ENCODE results near the gene F7. TPM values are rescaled to one million over a fixed set of nuclear protein-coding genes. Genes with fewer than 3 reads are reported as not detected.

The F7 gene
- total and polyA plus RNA-seq, 7 donors = 0.36 TPM; not detected in 6

GRCh38 chr13:113114511-113115362, 9.1 kb downstream of the F7 start:
- H3K27ac ChIP-seq = no peak overlapping the region
- H3K36me3 ChIP-seq = no peaks in the 10 kb centered on the region
- no peaks in the 10 kb centered on the region for H3K9me3 ChIP-seq
- DNase-seq = peak; percentile 46
- H3K4me1 ChIP-seq = peaks cover 0 to 13% (median 13%) of the 10 kb centered on the region in 4 donors
- H3K4me3 ChIP-seq = no peak overlapping the region
- 90 to 93% methylated on average over 17 of the region's 17 CpGs for WGBS, 2 donors
- intact Hi-C loops (cut with DNase I) = no loop called here
- TF ChIP-seq CTCF (IDR thresholded peaks at IDR 0.05) = no peak
- no peak for TF ChIP-seq EP300 (IDR thresholded peaks at IDR 0.05)
- TF ChIP-seq POLR2AphosphoS5 (IDR thresholded peaks at IDR 0.05) = no peak
- no peak for TF ChIP-seq POLR2A (IDR thresholded peaks at IDR 0.05)
- peaks cover 14 to 24% (median 14%) of the 10 kb centered on the region in 3 donors for H3K27me3 ChIP-seq

GRCh38 chr13:113115363-113116205, 10.0 kb downstream of the F7 start:
- no peak overlapping the region for H3K27ac ChIP-seq
- peaks cover 5 to 16% (median 6%) of the 10 kb centered on the region in 3 donors for H3K27me3 ChIP-seq
- H3K4me1 ChIP-seq = peaks cover 0 to 5% (median 5%) of the 10 kb centered on the region in 4 donors
- H3K36me3 ChIP-seq = no peaks in the 10 kb centered on the region
- no peak for TF ChIP-seq POLR2A (IDR thresholded peaks at IDR 0.05)
- TF ChIP-seq EP300 (IDR thresholded peaks at IDR 0.05) = no peak
- TF ChIP-seq CTCF (IDR thresholded peaks at IDR 0.05) = no peak
- no peak for TF ChIP-seq POLR2AphosphoS5 (IDR thresholded peaks at IDR 0.05)
- DNase-seq = peak; percentile 46
- intact Hi-C loops (cut with DNase I) = no loop called here
- no peak overlapping the region for H3K4me3 ChIP-seq
- no peaks in the 10 kb centered on the region for H3K9me3 ChIP-seq
- 81 to 87% methylated on average over 21 of the region's 21 CpGs for whole genome bisulfite sequencing, 2 donors

- WGBS, 2 donors = 83 to 86% methylated on average over 10 of the region's 10 CpGs
- no peak for DNase-seq
- Histone ChIP-seq H3K4me1 (no peaks in the 10 kb centered on the region), H3K27me3 (peaks cover 0 to 9% (median 0%) of the 10 kb centered on the region in 3 donors), H3K4me3 (no peak overlapping the region), H3K27ac (no peak overlapping the region), H3K36me3 (no peaks in the 10 kb centered on the region), H3K9me3 (no peaks in the 10 kb centered on the region)
- TF ChIP-seq POLR2A (IDR thresholded peaks at IDR 0.05) (no peak), EP300 (IDR thresholded peaks at IDR 0.05) (no peak), POLR2AphosphoS5 (IDR thresholded peaks at IDR 0.05) (no peak), CTCF (IDR thresholded peaks at IDR 0.05) (no peak)
- intact Hi-C loops (cut with DNase I) = no loop called here
Observed at GRCh38 chr13:113116206-113116800, 10.7 kb downstream of the F7 start.

- WGBS, 2 donors = 92% methylated on average over 10 of the region's 10 CpGs
- intact Hi-C loops (cut with DNase I) = no loop called here
- H3K27ac ChIP-seq = no peak overlapping the region
- no peaks in the 10 kb centered on the region for H3K36me3 ChIP-seq
- H3K4me3 ChIP-seq = no peak overlapping the region
- DNase-seq = no peak
- no peaks in the 10 kb centered on the region for H3K4me1 ChIP-seq
- no peak for TF ChIP-seq EP300 (IDR thresholded peaks at IDR 0.05)
- TF ChIP-seq POLR2A (IDR thresholded peaks at IDR 0.05) = no peak
- no peak for TF ChIP-seq CTCF (IDR thresholded peaks at IDR 0.05)
- no peak for TF ChIP-seq POLR2AphosphoS5 (IDR thresholded peaks at IDR 0.05)
- H3K27me3 ChIP-seq = peaks cover 0 to 7% (median 0%) of the 10 kb centered on the region in 3 donors
- H3K9me3 ChIP-seq = no peaks in the 10 kb centered on the region
Observed at GRCh38 chr13:113116871-113117271, 11.3 kb downstream of the F7 start.

All from sigmoid colon (tissue), 7 donors.